Fibroblast of upper back skin (primary cell): Measurements from ENCODE around the gene GNB1.
A peak's percentile ranks its signal among the peaks of the same experiment; 100 is the strongest.

ENCODE experiments used
- DNase-seq: peaks from one replicate; pipeline ENCODE4 v3.0.0-alpha.2; 2013

Gene GNB1

DNA sequence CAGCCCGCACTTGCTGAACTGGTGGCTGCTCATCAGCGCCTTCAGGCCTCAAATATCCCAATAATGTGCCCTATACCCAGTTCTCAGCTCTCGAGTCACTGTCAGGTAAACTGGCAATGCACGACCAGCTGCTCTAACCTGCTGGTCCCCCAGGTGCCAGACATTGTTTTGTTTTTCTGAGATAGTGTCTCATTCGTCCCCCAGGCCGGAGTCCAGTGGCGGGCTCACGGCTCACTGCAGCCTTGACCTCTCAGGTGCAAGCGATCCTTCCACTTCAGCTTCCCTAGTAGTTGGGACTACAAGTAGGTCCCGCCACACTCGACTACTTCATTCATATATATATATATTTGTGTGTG lies 111.6 kb downstream of the GNB1 start:
- DNase-seq: no peak

DNA sequence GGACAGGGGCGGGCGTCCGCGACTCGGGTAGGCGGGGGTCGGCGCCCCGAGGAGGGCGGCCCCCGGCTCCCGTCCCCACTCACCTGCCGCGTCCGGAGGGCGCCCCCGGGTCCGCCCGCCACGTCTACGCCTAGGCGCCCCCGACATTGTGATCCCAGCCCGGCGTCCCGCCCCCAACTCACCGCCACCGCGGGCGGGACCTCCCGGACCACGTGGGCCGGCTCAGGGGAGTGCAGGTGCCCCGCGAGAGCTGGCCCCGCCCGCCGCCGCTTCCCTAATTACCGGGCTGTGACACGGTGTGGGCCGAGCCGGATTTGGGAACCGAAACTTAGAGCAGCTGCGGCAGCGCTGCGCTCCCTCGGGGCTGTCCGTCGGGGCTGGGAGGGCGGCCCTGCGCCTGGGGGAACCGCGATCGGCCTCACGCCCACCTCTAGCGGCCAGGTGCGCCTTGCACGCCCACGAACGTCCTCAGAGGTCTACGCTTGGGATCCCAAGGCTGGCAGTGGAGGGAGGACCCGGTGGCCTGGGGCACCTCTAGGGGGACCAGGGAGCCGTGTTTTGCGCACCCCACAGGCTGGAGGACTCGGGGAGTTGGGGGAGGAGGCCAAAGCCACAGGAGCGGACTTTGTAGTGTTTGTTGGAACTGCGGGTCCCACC lies 112.1 kb downstream of the GNB1 start:
- DNase-seq: no peak

DNA sequence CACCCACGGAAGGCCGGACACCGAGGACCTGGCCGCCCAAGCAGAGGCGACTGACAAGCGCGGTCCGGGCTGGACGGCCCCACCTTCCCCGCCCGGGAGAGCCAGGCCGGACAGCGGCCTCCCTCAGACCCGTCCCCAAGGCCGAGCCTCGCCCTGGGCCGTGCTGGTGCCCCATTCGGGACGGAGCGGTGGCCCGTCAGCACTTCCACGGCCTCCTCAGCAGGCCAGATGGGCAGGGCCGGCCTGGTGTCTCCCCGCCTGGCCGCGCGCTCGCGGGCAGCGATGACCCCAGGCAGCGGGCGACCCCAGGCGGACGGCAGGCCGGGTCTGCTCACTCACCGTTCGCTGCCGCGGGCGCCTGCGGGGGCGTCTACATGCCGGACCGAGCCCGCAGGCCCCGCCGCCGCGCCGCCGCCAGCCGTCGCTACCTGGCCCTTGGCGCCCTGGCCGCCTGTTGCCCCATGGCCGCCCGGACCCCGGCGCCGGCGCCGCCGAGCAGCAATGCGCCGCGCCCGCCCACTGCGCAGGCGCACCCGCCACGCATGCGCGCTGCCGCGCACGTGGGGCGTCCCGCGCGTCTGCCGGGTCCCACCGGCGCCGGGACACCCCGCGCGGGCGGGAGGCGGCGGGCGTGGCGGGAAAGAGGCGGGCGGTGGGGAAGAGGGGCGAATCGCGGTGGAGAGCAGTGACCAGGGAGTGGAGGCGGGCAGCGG lies 112.8 kb downstream of the GNB1 start, which contains the start of gene NADK:
NADK (minus strand) TSS at position 521 of the 713 bp plus-strand sequence. CDS start 13,064 bp downstream, outside the sequence.
- peak; percentile 57 for DNase-seq

DNA sequence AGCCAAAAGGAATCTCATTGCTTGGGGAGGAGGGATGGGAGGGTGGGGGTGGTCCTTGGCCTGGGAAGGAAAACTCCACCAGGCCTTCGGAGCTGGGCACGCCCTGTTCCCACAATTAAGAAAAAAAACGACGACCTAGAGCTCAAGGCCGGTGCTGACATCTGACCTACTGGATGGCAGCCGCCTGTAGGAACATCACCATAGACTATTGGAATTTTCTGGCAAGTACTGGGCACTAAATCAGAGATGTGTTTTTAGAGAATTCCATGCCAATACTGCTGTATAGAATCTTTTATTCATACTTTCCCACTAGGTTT lies 113.3 kb downstream of the GNB1 start:
- peak; percentile 14 for DNase-seq

DNA sequence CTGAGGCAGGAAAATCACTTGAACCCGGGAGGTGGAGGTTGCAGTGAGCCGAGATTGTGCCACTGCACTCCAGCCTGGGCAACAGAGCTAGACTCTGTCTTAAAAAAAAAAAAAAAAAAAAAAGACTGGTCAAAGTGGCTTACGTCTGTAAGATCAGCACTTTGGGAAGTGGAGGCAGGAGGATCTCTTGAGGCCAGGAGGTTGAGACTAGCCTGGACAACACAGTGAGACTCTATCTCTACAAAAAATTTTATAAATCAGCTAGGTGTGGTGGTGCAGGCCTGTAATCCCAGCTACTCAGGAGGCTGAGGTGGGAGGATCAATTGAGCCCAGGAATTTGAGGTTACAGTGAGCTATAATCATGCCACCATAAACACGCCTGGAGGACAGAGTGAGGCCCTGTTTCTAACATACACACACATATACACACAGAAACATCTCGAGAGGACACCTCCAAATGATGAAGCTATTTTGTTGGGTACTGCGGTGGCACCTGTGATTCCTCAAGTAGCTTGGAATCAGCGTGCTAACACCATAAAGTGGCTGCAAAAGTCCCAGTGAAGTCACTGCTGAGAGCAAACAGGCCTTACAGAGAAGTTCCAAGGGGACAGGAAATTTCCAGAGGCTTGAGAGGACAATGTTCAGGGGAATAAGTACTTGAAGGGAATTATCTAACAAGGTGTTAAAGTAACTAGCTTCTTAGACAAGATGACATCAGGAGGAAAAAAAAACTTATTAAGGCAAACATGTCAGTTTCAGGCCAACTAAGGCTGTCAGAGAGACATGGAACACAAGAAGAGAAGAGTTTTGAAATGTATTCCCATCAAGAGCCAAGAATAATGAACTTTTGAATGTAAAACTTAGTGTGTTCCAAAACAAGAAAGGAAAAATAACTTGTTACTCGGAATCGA lies 114.0 kb downstream of the GNB1 start:
- DNase-seq: no peak

DNA sequence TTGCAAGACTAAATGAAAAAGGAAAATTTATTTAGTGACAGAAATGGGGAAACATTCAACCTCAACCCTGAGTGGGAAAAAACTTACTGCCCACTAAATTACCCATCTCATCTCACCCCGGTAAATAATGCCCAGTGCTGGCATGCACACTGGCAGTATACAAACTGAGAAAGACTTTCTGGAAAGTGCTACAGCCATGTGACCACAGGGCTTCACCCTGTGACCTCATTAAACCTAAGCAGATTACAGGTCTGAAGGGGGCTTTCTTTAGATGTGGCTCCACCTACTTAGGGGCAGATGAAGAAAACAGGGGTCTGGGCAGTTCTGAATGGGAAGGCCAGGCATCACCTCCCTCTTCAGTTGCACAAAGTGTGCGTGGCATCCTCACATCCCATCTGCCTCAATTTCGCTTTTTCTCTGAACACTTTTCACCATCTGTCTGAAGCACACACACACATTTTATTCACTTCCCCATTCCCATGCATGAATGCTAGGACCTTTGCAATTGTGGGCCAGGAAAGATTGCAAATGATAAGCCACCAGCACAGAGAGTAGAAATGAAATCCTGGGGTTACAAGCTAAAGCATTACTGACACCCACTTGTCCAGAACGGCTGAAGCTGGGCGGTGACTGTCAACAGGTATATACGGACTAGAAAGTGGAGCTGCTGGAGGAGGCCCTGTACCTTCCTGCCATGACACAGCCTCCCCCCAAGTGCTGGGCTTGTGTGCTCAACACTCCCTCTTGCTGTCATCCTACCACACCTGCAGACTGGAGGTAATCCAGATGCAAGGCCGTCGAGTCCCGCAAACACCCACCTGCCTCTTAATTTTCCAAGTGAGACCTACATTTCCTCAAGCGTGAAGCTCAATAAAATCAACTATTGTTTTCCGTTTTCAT lies 115.3 kb downstream of the GNB1 start:
- no peak for DNase-seq

DNA sequence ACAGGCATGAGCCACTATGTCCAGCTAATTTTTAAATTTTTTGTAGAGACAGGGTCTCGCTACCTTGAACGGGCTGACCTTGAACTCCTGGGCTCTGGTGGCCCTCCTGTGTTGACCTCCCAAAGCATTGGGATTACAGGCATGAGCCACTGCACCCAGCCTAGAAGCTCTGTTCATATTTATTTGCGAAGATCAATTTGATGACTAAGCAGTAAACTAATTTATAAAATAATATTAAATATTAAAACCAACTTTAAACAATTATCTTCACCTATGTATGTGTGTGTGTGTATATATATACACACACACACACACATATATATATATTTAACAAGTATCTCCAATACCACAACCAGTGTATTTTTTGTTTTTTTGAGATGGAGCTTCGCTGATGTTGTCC lies 117.0 kb downstream of the GNB1 start:
- DNase-seq: no peak

DNA sequence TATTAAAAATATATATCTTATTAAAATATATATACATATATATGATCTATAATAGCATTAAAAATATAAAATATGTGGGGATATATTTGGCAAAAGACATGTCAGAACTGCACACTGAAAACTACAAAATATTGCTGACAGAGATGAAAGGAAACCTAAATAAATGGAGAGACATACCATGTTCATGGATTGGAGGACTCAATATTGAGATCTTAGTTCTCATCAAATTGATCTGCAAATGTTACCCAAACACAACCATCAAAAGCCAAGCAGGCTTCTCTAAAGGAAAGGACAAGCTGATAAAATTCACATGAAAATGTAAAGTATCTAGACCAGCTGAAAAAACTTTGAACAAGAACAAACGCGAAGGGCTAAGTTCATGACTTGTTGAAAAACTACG lies 119.8 kb downstream of the GNB1 start:
- DNase-seq: no peak

DNA sequence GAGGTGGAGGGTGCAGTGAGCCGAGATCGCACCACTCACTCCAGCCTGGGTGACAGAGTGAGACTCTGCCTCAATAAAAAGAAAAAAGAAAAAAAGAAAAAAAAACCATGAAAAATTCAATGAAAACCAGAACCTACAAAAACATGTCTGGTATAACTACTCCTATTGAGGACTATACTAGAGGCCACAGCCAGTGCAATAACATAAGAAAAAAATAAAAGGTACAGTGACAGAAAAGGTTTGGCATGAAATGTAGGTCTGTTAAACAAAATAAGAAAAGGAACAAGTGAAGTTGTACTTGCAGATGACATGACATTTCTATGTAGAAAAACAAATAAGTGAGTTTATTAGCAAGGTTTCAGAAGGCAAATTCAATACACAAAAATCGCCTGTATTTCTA lies 120.8 kb downstream of the GNB1 start:
- no peak for DNase-seq

DNA sequence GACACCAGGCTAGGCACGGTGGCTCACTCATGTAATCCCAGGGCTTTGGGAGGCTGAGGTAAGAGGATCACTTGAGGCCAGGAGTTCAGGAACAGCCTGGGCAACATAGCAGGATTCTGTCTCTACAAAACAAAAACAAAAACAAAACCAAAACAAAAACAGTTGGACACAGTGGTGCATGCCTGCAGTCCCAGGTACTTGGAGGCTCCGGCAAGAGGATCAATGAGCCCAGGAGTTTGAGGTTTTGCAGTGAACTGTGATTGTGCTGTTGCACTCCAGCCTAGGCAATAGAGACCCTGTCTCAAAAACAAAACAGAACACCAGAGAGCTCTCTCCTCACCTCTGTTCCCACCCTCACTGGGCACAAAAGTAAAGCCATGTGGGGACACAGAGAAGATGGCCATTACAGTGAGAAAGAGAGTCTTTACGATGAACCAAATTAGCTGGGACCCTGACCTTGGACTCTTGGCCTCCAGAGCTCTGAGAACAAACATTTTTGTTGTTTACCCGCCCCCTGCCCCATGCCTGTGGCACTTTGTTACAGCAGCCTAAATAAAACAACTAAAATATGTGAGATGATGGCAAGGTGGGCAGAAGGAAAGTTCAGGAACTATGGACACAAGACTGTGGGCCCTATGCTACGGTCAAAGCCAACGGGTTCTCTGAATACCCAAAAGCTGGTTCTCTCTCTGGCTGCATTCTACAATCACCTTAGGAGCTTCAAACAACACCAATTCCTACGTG lies 122.5 kb downstream of the GNB1 start:
- DNase-seq: no peak

DNA sequence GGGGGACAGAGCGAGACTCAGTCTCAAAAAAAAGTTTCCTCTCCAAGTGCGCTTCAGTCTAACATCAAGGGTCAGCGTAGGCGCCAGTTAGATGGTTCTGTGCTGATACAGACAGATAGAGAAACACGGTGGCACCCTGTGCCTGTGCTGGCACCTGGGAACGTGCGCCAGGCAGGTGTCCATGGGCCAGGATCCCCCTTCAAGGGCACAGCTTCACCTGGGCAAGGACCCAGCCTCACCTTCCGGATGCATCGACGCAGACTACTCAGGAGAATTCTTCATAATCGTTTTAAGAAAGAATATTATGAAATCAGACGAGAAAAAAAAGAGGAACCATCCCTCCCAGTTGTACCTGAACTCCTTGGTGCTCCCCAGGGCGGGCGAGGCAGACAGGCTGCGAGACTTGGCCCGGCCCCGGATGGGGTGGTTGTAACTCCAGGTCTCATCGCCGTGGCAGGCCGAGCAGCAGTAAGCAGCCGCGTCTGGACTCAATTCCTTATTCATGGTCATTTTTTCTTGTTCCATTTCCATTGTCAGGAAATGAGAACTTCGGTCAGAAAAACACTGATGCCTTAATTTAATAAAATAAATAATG lies 125.9 kb downstream of the GNB1 start:
- DNase-seq: no peak

DNA sequence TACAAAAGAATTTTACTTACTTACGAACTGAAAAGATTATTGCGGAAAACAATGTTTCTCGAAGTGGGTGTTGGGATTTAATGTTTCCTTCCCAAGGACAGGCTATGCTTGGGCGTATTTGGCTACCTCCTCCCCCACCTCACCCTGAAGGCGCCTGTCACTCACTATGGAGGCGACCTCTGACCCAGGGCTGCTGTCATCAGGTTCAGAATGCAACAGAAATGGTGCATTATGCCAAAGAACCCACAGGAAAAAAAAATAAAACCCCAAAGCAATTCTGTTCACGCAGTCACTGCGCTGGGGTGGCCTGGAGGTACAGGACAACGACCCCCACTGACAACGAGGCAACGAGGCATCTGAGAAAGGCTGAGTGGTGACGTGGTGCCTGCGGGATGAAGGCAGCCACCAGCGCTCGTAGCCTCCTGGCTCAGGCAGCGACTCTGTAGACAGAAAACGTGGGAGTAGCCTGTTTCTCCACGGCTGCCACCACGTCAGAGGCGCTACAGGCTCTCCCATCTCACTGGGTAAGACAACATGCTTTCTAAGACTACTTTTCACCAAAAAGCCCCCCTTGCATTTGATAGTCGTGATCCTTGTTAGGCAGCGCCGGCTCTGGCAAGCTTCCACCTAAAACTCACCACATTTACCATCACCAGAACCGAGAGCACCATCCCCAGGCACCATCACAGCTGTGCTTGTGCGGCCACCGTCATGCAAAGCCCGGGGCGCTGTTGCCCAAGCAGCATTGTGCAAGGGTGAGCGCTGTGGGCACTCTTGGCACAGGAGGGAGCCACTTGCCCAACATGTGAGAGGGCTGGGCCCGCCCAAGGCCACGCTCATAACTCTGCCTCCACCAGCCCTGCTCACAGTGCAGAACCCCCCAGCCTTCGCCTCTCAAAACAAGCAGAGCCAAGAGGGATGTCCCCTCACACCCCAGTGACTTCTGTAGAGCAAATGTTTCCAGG lies 126.9 kb downstream of the GNB1 start:
- no peak for DNase-seq

DNA sequence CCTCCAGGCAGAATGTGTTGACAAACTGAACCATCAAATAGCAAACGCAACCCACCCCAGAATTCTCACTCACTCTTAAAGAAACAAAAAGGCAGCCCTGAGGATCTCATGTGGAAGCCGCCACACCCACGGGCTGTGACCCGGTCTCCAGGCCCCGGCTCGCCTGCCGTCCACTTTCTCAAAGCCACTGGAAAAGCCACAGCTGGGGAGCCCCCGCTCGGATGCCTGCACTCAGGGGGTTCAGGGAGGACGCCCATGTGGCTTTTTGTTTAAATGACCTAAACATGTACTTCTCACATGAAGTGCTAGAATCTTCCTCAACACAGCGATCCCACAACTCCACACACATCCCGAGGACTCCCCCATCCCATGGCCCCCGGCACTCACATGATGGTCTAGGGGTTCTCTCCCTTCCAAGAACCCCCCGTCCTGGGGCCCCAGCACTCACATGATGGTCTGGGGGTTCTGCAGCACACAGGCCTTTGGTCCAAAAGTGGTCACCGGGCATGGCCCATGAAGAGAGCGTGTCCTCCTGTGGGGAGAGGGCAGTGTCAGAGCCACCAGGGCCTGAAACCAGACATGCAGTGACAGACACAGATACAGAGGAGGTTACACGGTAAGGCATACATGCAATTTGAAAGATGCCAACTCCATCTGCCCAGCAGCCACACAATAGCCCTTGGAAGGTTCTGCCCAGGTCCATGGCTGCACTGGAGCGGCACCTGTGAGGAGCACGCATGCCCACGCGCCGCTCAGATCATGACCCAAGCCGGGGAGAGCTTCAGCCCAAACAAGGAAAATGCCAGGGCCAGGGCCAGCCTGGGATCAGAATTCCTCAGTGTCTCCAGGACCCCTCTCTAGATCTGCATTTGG lies 129.1 kb downstream of the GNB1 start:
- DNase-seq: no peak

DNA sequence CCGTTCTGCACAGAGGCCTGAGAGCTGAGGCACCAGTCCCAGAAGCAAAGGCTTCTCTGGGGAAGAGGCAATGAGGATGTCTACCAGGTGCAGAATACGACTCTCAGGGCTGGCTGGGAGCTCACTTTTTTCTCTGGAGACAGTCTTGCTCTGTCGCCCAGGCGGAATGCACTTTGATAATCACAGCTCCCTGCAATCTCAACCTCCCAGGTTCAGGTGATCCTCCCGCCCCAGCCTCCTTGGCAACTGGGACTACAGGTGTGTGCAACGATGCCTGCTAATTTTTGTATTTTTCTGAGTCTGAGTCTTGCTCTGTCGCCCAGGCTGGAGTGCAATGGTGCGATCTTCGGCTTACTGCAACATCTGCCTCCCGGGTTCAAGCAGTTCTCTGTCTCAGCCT lies 130.2 kb downstream of the GNB1 start:
- no peak for DNase-seq

DNA sequence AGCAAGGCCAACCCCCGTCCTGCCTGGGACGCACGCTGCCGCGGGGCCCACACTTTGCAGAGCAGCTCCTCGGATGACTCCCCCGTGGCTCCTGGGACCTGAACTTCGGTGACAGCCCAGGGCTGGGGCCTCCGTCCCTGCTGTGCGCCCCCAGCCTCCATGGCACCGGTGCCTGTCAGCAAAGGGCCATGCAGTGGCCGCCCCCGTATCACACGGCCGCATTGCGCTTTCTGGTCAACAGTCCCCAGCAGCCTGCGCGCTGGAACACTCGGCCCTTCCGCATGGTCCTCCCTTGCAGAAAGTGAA lies 130.6 kb downstream of the GNB1 start:
- no peak for DNase-seq

DNA sequence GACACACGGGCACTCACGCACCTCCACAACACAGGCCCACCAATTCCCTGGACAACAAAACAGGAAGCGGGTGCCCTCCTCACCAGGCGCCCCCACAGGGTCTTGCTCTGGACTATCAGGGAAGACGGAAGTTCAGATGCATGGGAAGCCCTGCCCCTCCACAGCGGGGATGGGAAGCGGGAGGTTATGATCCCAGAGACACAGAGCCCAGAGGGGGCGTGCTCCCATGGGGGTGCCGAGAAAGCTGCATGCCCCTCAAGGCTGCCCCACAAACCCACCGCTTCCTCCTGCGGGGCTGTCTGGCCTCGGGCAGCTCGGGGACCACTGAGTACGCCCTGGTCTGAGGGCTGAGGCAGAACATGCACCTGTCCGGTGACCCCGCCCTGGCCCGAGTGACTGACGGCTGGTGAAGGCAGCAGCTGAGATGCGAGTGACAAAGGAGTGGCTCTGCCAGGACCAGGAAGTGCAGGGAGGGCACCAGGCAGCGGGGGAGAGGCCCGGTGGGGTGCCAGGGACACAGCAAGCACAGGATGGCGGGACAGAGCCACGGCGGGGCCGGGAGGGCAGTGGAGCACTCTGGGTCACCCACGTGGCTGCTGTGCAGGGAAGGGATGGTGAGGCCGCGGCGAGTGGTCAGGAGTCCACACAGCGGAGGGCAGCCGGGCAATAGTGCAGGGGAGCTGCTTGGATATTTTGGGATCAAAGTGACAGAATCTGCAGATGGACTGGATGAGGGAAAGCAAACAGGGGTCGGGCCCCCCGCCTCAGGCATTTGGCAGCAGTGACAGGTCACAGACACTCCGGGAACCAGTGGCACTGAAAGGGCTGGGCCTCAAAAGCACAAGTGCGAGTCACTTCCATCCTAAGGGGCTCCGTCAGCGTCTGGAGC lies 131.2 kb downstream of the GNB1 start:
- DNase-seq: no peak

DNA sequence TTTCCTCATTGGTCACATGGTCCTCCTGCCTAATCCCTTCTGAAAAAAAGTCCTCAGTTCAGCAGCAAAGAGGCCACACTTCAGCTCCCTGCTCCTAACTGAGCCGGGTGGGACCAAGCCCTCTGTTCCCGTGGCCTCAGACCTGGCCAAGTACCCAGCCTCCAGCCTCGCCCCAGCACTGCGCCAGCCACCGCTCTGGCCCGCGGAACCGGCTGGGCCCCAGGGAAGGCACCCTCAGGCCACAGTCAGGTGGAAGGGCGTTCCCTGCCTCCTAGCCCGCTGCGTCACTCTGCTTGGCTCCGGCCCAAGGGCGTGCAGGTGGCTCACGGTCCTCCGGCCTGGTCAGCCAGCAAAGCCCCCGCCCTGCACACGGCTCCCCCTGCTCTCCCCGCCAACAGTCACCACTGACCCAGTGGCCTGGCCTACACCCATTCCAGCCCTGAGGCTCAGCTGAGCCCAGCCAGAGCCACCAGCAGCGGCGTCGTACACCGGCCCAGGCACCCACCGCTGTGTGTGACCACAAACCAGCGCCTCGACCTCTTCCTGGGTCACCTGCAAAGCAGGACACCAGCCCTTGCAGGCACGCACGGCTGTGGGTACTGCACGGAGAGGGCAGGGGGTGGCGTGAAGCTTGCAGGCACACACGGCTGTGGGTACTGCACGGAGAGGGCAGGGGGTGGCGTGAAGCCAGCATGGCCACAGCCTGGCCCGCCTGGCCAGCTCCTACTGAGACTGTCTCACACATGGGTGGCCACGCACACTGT lies 132.0 kb downstream of the GNB1 start:
- DNase-seq: no peak
